ENCODE measurements around the gene LAMA2.

- TF ChIP-seq RBM22 (optimal IDR thresholded peaks at IDR 0.05; ENCODE audit: low read length) (no peak), FUBP1 (CRISPR knock-in tag; IDR thresholded peaks at IDR 0.05; ENCODE audit: borderline replicate concordance) (no peak), SIX1 (CRISPR knock-in tag; IDR thresholded peaks at IDR 0.05; ENCODE audit: borderline replicate concordance) (no peak), POLR2A (IDR thresholded peaks at IDR 0.05; ENCODE audit: insufficient read depth in 1 of 2, low read depth in 2 of 2, low read length in 2 of 2) (no peak), ZNF274 (CRISPR knock-in tag; IDR thresholded peaks at IDR 0.05) (no peak), RAD21 (CRISPR knock-in tag; IDR thresholded peaks at IDR 0.05) (no peak)
Measured at GRCh38 chr6:129215246-129215645, 332.3 kb downstream of the LAMA2 start.

Measured in HepG2 (cell line).